Spleen (tissue), 11 donors: ENCODE measurements around the gene HOXB7. TPM values are rescaled to one million over a fixed set of nuclear protein-coding genes. Genes with fewer than 3 reads are reported as not detected.

Source experiments
- DNase-seq: peaks from one replicate; pipeline ENCODE4 v3.0.0-alpha.2; 2020
- H3K27ac ChIP-seq, 8 donors: fragments of 200-600 bp; sonication (generic) in 7 of 8; 1 replicate in 4 of 8; 2 replicates in 4 of 8; pipeline versions ENCODE4 v1.5.0 to v1.8.0; 2016 to 2021; ENCODE audit warnings: inconsistent platforms in 4 of 8, mild to moderate bottlenecking in 4 of 8, moderate library complexity in 1 of 8
- H3K27me3 ChIP-seq, 7 donors: fragments of 200-600 bp; sonication (generic) in 6 of 7; replicated peaks in 1 of 7; 1 replicate in 4 of 7; 2 replicates in 3 of 7; pipeline versions ENCODE4 v1.5.0 to v1.8.0; 2016 to 2021; ENCODE audit warnings: inconsistent platforms in 3 of 7, mild to moderate bottlenecking in 1 of 7
- H3K36me3 ChIP-seq, 6 donors: fragments of 200-600 bp; sonication (generic) in 5 of 6; 1 replicate in 4 of 6; 2 replicates in 2 of 6; pipeline versions ENCODE4 v1.5.0 to v1.8.0; 2016 to 2021; ENCODE audit warnings: inconsistent platforms in 2 of 6
- H3K4me1 ChIP-seq, 6 donors: fragments of 200-600 bp; sonication (generic) in 5 of 6; 1 replicate in 3 of 6; 2 replicates in 3 of 6; pipeline versions ENCODE4 v1.5.0 to v1.8.0; 2016 to 2021; ENCODE audit warnings: inconsistent platforms in 3 of 6
- H3K4me3 ChIP-seq, 8 donors: fragments of 200-600 bp; sonication (generic) in 7 of 8; 1 replicate in 4 of 8; 2 replicates in 4 of 8; pipeline versions ENCODE4 v1.5.0 to v1.8.0; 2016 to 2021; ENCODE audit warnings: inconsistent platforms in 4 of 8, mild to moderate bottlenecking in 4 of 8, moderate library complexity in 2 of 8
- H3K9me3 ChIP-seq, 8 donors: fragments of 200-600 bp; sonication (generic) in 7 of 8; 1 replicate in 4 of 8; 2 replicates in 4 of 8; pipeline versions ENCODE4 v1.5.0 to v1.8.0; 2016 to 2021; ENCODE audit warnings: inconsistent platforms in 4 of 8
- CTCF ChIP-seq, 11 experiments: fragments of 200-600 bp in 7 of 11; fragments of 450-650 bp in 4 of 11; sonication (generic) in 4 of 11; IDR thresholded peaks in 8 of 11; conservative IDR thresholded peaks in 3 of 11; 1 replicate in 7 of 11; 2 replicates in 4 of 11; pipeline versions ENCODE4 v1.4.0 to v1.8.0; 2016 to 2021; ENCODE audit warnings: antibody characterized with exemption in 11 of 11, inconsistent platforms in 4 of 11, mild to moderate bottlenecking in 1 of 11
- POLR2A ChIP-seq, 3 donors: fragments of 450-650 bp; IDR thresholded peaks; one replicate each; pipeline ENCODE4 v1.5.1; 2017; ENCODE audit warnings: antibody characterized with exemption in 3 of 3, mild to moderate bottlenecking in 1 of 3
- POLR2AphosphoS5 ChIP-seq, 3 donors: sonication (generic); formaldehyde crosslinking; IDR thresholded peaks; one replicate each; pipeline ENCODE4 v1.5.1; 2017; ENCODE audit warnings: antibody characterized with exemption in 3 of 3
- WGBS, 5 donors: extraction: QIAGEN DNeasy Blood & Tissue Kit in 3 of 5; methylation state at CpG; one replicate each; pipeline versions ENCODE4 v1.1.5 to v1.1.7; 2013 to 2018; 5-methylcytosine and 5-hydroxymethylcytosine counted together
- intact Hi-C: fragments of 100-400 bp; cut with DNase I; formaldehyde crosslinking; loops from one replicate; pipeline ENCODE4 v1.15.0; 2023; ENCODE audit warnings: low total_unique reads
- polyA plus RNA-seq, 3 donors: library from polyadenylated mRNA; stranded (reverse); fragments of 200-250 nt; gene quantifications; one replicate each; pipeline ENCODE4 v1.2.1, GENCODE V29; 2013
- total RNA-seq, 7 donors: library from RNA; depleted of rRNA in 3 of 7; stranded (reverse); fragments of >200 nt in 3 of 7; fragmentation: NEBNext Ultra II Directional in 4 of 7; extraction: Animal tissue kit (Norgen Biotek cat#: 25700) in 4 of 7; gene quantifications; one replicate each; pipeline versions ENCODE4 v1.1.0 to v1.2.1, GENCODE V29; 2016 to 2021
- donor health status: healthy with polysubstance abuse.
- donor health status: DM: no; HTN: no; CAD: no; lungs with moderate emphysema.
- donor health status: DM: no; HTN: no; CAD: no.
- donor health status: Bipolar disorder and iron deficiency.
- donor health status: healthy.
- donor health status: DM: no; HTN: no; CAD: no.
- donor health status: DM: yes; HTN: yes; CAD: no.

The HOXB7 gene
- total and polyA plus RNA-seq, 10 donors = 1.3 to 7.5 (median 3.1) TPM

GRCh38 chr17:48641541-48642058 is 30.8 kb upstream of the HOXB7 start:
- WGBS, 5 donors = 12 to 15% (median 13%) methylated on average over 29 of the region's 29 CpGs
- intact Hi-C loops = no loop called here

GRCh38 chr17:48640858-48641180 is 30.0 kb upstream of the HOXB7 start:
- Histone ChIP-seq H3K27me3 (peaks cover 18 to 100% (median 95%) of the 10 kb centered on the region in 7 donors), H3K9me3 (no peaks in the 10 kb centered on the region), H3K27ac (no peak overlapping the region), H3K4me1 (peaks cover 0 to 32% (median 11%) of the 10 kb centered on the region in 6 donors), H3K4me3 (no peak overlapping the region), H3K36me3 (no peaks in the 10 kb centered on the region)
- intact Hi-C loops = no loop called here
- TF ChIP-seq POLR2AphosphoS5 (IDR thresholded peaks at IDR 0.05) (no peak), POLR2A (IDR thresholded peaks at IDR 0.05) (no peak), CTCF (IDR thresholded peaks at IDR 0.05 in 8 of 11, conservative IDR thresholded peaks at IDR 0.05 in 3 of 11) (no peak)
- DNase-seq = no peak
- 68 to 78% (median 69%) methylated on average over 1 of the region's 1 CpG for WGBS, 5 donors

More at GRCh38 chr17:48641541-48642058, 30.8 kb upstream of the HOXB7 start:
- Histone ChIP-seq H3K36me3 (no peaks in the 10 kb centered on the region), H3K9me3 (no peaks in the 10 kb centered on the region), H3K27me3 (peaks cover 21 to 100% (median 95%) of the 10 kb centered on the region in 7 donors), H3K4me3 (no peak overlapping the region), H3K4me1 (peaks cover 3 to 33% (median 16%) of the 10 kb centered on the region in 6 donors), H3K27ac (no peak overlapping the region)
- TF ChIP-seq CTCF (IDR thresholded peaks at IDR 0.05 in 8 of 11, conservative IDR thresholded peaks at IDR 0.05 in 3 of 11) = no peak
- no peak for TF ChIP-seq POLR2AphosphoS5 (IDR thresholded peaks at IDR 0.05)
- no peak for TF ChIP-seq POLR2A (IDR thresholded peaks at IDR 0.05)
- DNase-seq = no peak

GRCh38 chr17:48639982-48640857 is 29.4 kb upstream of the HOXB7 start:
- Histone ChIP-seq H3K27ac (no peak overlapping the region), H3K4me3 (no peak overlapping the region), H3K36me3 (no peaks in the 10 kb centered on the region), H3K9me3 (no peaks in the 10 kb centered on the region), H3K27me3 (peaks cover 18 to 100% (median 95%) of the 10 kb centered on the region in 7 donors), H3K4me1 (peaks cover 0 to 27% (median 10%) of the 10 kb centered on the region in 6 donors)
- no peak for TF ChIP-seq POLR2A (IDR thresholded peaks at IDR 0.05)
- TF ChIP-seq CTCF (IDR thresholded peaks at IDR 0.05 in 8 of 11, conservative IDR thresholded peaks at IDR 0.05 in 3 of 11) = no peak
- TF ChIP-seq POLR2AphosphoS5 (IDR thresholded peaks at IDR 0.05) = no peak
- 61 to 85% (median 73%) methylated on average over 6 of the region's 6 CpGs for WGBS, 5 donors
- no peak for DNase-seq
- intact Hi-C loops = no loop called here

- DNase-seq = no peak
- Histone ChIP-seq H3K4me1 (peaks cover 0 to 31% (median 10%) of the 10 kb centered on the region in 6 donors), H3K4me3 (no peak overlapping the region), H3K9me3 (no peaks in the 10 kb centered on the region), H3K27me3 (peaks cover 23 to 100% (median 96%) of the 10 kb centered on the region in 7 donors), H3K36me3 (no peaks in the 10 kb centered on the region), H3K27ac (no peak overlapping the region)
- 38 to 74% (median 59%) methylated on average over 5 of the region's 5 CpGs for WGBS, 5 donors
- intact Hi-C loops = no loop called here
- TF ChIP-seq POLR2A (IDR thresholded peaks at IDR 0.05) (no peak), CTCF (IDR thresholded peaks at IDR 0.05 in 8 of 11, conservative IDR thresholded peaks at IDR 0.05 in 3 of 11) (no peak), POLR2AphosphoS5 (IDR thresholded peaks at IDR 0.05) (no peak)
These were observed 28.3 kb upstream of the HOXB7 start for GRCh38 chr17:48639136-48639535.
